ENCODE data around the gene COL20A1.

GRCh38 chr20:63369724-63370617 lies 77.0 kb downstream of the COL20A1 start:
- no peak for TF ChIP-seq POLR2A (IDR thresholded peaks at IDR 0.05; ENCODE audit: low read length)
- TF ChIP-seq CTCF (IDR thresholded peaks at IDR 0.05): no peak
- no peak for TF ChIP-seq CBX2 (IDR thresholded peaks at IDR 0.05; ENCODE audit: borderline replicate concordance, low read depth)
- no peak for TF ChIP-seq CHD2 (IDR thresholded peaks at IDR 0.05; ENCODE audit: low read length, partially characterized antibody)
- no peak for TF ChIP-seq REST (IDR thresholded peaks at IDR 0.05)
- no peak for TF ChIP-seq HMGXB4 (CRISPR knock-in tag; IDR thresholded peaks at IDR 0.05; ENCODE audit: borderline replicate concordance)
- no peak for TF ChIP-seq ZNF302 (CRISPR knock-in tag; IDR thresholded peaks at IDR 0.05)
- TF ChIP-seq MAFK (IDR thresholded peaks at IDR 0.05; ENCODE audit: partially characterized antibody): no peak
- TF ChIP-seq MAX (IDR thresholded peaks at IDR 0.05): no peak
- TF ChIP-seq HDAC2 (IDR thresholded peaks at IDR 0.05): no peak
- no peak for TF ChIP-seq SMC3 (IDR thresholded peaks at IDR 0.05)
- TF ChIP-seq EP300 (IDR thresholded peaks at IDR 0.05): no peak

Measured in A549 (cell line).